HG02798 (cell line): ENCODE results near the gene CAPZB.

Experiments
- ATAC-seq: cut with Tn5 transposase; IDR thresholded peaks from one replicate; pipeline ENCODE4 v1.9.1; 2021; ENCODE audit warnings: mild to moderate bottlenecking; ENCODE audit not compliant: unreplicated experiment, poor library complexity

CAPZB gene

DNA sequence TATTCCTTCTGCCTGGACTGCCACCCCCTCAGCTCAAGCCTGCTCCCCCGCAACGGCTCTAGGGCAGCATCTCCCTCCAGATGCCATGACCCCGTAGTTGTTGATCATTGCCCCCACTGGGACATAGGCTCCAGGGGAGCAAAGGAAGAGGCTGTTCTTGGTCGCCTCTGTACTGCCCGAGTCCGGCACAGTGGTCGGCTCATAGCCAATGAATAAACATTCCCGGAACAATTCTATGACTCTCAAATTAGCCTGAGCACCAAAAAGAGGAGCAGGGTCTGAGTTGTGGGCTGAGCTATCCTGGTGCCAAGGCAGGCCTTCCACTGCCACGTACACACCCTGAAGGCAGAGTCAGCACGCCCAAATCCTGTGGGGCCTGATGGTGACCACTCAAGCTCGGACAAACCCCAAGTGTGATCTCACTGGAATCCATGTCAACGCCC is 33.1 kb downstream of the CAPZB start:
- ATAC-seq = no peak

DNA sequence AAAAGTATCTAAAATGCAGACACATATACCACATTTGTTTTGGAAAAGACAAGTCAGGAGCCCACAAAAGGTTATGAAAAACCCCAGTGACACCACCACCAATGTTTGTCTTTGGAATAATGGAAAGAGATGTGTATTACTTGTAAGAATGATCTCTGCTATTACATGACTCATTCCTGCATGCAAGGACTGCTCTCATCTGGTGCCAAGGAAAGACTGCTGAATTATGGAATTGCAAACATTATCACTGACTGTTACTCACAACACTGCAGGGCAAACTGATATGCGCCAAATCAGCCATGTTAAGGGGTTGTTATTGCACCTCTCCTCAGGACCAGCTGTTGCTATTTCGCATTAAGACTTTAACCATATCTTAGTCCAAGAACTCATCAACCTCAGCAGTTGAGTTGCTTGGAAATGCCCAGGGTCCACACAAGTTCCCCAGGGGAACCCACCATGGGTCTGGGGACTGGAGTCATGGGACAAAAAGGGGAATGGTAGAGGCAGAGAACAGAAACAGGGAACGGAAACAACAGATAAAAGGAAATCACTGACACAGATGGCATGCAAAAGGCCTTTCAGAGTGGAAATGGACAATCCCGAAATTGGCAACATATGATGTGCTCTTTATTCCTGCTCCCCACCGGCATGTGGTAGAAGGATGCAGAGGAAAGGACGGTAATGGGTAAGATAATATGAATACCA is 34.4 kb downstream of the CAPZB start:
- no peak for ATAC-seq

DNA sequence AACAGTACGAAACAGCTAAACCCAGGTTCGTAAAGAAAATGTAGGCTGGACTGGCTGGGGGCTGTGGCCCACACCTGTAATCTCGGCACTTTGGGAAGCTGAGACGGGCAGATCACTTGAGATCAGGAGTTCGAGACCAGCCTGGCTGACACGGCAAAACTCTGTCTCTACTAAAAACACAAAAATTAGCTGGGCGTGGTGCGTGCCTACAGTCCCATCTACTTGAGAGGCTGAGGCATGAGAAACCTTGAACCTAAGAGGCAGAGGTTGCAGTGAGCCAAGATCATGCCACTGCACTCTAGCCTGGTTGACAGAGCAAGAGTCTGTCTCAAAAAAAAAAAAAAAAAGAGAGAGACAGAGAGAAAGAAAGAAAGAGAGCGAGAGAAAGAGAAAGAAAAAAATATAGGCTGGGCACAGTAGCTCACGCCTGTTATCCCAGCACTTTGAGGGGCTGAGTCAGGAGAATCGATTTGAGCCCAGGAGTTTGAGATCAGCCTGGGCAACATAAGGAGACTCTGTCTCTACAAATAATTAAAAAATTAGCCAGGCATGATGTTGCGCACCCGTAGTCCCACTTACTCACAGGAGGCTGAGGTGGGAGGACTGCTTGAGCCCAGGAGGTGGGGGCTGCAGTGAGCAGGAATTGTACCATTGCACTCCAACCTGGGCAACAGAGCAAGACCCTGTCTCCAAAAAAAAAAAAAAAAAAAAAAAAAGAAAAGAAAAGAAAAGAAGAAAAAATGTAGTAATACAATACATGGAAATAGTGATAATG is 35.7 kb downstream of the CAPZB start:
- ATAC-seq = no peak

DNA sequence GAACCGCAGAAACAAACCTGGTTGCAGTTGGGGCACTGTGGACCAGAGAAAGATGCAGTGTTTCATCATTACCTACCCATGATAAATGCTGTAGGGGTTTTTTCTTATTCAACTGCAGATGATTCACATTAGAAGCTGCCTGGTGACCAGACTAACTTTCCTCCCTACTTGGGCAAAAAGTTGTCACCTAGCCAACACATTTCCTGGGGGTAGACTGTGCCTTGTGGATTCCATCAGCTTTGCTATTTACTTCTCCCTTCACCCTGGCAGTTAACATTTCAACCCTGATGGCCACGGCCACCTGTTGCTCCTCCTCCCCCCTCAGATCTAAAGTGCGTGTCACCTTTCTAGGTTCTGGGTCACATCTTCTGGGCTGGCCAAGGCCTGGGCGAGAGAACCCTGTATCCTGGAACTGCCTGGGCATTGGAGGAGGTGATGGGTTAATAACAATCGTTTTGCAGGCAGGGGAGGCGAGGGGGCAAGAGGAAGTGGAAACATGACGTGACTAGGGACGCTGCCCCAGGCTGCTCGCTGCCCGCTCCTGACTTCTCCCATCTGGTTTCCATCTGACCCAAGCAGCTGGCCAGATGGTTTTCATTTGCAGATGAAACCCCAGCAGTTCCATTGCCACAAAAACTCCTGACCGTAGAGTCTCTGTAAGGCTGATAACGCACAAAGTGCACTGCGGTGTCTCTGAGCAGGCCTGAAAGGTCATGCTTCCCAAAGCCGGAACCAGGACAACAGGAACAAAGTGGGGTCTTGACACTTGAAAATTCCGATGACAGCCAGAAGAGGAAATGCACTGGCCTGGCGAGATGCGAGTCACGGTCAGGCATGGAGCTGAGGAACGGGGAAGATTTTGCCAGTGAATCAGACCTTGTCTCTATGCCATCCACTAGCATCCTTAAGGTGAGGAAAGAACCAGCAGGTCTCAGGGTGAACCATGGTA is 36.6 kb downstream of the CAPZB start:
- ATAC-seq = no peak

DNA sequence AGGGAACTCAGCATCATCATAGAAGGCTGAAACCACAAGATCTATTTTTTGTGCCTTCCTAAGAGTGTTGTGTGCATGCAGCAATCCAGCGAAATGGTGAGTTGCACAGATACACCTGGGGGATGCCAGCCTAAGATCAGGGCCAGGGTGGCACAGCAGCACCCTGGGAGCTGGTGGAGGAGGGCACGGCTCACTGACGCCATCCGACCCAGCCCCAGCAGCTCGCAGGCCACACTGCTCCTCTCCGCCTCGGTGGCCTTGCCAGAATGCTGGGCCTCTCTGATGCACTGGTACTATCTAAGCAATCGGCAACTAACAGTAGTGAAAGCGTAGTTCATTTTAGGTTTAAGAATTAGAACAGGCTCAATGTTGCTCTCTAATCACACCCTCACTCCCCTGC is 37.8 kb downstream of the CAPZB start:
- ATAC-seq = no peak

DNA sequence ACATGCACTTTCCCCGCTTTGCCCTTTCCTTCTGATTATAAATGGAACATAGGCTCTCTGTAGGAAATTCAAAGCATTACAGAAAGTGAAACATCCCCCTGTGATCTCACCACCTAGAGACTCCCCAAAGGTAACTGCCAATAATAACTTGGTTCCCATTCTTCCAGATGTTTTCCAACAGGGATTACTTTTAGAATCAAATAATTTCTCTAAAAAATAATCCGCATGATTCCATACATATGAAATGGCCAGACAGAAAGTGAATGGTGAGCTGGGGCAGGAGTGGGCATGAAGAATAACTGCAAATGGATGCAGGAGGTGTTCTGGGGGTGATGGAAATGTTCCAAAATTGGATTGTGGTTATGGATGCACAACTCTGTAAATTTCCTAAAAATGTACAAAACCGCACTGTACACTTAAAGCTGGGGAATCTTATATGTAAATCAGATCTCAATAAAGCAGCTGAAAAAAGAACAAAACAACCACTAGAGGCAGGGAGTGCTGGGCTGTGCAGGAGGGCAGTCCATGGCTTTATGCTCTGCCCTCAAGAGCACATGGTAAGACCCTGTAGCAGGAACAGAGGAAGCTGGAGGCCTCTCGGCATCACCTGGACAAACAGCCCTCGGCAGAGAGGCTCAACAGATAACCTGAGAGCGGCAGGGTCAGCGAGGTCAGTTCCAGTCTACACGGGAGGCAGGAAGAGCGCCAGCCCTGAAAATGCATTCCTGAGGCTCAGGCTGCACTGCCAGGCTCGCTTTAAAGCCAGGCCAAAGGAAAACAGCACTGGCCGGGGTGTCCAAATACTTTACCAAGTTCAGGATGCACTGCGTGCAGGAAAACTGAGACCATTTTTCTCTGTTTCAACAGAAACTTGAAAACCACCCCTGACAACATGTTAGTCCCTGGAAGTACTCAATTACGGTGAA is 39.7 kb downstream of the CAPZB start:
- ATAC-seq = no peak

DNA sequence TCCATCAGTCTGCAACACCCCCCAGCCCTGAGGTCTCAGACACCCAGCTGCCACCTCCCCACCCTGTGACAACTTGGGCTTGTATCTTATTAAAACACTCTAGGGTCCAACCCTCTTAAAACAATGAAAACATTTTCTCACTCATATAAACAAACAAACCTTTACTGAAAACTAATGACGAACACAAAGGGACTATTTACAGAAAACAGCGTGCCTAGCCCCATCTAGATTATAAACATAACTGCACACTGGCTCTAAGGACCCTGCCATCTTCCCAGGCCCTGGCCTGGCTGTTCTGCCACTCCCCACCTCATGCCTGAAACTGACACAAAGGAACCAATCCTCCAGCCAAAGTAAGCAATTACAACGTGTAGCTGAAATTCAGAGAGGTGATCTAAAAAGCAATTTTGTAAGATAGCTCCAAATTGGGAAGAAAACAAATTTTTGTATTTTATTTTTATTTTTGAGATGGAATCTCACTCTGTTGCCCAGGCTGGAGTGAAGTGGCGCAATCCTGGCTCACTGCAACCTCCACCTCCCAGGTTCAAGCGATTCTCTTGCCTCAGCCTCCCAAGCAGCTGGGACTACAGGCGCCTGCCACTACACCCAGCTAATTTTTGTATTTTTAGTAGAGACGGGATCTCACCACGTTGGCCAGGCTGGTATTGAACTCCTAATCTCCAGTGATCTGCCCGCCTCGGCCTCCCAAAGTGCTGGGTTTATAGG is 40.9 kb downstream of the CAPZB start:
- ATAC-seq = no peak

DNA sequence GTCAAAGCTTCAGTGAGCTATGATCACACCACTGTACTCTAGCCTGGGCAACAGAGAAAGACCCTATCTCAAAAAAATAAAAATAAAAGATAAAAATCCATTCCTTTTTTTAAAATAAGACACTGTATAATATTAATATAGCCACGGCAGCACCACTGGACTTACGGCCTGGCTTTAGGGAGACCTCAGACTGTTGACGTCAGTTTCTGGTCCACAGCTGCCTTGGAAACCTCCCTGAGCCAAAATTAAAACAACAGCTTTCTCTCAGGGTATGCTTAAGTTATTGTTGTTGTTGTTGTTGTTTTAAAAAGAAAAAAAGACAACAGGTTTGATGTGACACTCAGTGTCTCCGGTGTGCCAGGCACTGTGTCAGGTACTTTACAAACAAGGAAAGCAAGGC is 42.0 kb downstream of the CAPZB start:
- no peak for ATAC-seq

DNA sequence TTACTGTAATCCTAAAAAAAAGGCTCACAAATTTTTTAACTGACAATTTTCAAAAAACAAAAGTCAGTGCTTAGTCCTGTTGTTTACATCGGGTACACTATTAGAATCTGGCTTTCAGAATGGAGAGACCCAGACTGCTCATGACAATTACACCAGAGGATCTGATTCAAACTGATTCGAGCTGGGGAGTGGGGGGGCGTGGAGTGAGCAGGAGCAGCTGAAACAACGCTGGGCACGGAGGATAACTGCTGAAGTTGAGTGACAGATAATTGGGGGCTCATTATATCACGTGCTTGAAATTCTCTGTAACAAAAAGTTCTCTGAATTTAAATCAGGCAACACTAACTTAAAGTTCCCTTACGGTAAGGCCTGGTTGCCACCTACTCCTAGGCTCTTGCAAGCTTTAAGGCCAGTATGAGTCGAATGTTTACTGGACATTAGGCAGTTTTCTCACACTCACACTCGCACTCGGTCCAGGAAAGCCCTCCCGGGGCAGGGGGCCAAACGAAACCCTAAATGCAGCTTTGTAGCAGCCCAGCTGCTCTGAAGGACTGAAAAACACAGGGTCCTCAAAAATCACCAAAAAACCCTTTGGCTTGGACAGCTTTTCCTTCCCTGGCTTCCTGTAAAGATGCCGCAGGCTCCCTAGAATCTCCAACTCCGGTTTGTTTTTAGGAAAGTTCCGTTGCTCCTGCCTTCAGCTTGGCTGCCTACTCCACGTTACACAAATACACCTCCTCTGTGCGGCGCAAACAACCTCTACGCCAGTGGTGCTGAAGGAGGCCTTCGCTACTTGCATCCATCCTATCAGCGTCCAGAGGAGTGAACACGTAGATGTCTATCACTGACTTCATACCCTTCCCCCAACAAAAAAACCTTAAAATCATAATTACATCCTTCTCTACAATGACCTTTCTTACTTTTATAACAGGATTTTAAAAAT is 42.9 kb downstream of the CAPZB start:
- ATAC-seq = no peak

DNA sequence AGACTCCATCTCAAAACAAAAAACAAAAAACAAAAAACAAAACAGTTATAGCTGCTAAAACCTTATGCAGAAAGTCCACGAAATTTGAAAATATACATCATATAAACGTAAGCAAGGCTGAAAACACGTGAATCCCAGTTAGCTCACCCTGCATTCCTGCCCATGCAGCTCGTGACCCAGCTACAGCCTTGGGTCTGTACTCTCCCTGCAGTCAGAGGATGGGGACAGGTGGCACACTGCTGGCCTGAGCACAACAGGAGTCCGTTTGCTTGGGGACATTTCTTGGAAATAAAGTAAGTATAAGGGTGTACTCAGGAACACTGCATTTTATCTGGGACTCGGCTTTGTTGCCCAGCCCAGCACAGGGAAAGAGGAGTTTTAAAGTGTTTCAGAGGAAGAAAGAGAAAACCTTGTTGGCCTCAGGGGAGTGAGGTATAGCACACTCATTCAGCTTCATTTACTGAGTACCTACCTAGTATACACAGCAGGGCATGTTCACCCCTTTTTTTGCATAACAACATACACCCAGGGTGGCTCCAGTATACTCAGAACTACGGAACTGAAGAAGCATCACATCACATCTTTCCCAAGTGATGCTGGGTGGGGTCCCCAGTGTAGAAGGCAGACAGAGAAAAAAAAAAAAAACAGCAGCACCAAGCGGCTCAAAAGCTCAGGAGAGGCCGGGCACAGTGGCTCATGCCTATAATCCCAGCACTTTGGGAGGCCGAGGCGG is 44.1 kb downstream of the CAPZB start:
- ATAC-seq = no peak

DNA sequence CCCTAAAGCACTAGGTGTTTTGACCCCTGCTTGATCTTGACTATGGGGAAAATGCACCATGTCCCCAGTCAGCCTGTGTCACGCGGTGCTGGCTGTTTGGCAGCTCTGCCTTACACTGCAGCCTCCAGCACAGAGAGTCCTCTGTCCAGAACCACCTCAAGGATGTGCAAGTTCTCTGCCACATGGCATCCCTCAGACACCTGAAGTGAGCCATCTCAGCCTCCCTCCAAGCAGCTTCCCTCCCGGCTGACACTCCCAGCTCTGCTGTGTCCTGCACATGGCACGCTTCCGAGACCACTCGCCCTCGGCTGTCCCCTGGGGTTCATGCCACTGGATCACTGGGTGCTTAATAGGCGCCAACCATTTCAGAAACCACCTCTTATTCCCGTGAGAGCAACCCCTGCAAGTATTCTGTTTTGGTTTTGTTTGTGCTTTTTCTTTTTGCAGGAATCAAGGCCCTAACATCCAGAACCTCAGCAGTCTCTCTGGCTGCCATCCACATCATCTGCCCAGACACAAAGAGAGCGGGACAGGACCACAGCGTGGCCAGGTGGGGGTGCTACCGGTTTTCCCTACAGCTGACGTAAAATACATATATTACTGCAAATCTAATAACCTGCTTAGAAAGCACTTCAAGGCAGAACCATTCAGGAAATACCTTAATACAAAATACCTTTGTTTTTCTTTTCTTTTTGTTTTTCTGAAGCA is 45.7 kb downstream of the CAPZB start:
- ATAC-seq = no peak

DNA sequence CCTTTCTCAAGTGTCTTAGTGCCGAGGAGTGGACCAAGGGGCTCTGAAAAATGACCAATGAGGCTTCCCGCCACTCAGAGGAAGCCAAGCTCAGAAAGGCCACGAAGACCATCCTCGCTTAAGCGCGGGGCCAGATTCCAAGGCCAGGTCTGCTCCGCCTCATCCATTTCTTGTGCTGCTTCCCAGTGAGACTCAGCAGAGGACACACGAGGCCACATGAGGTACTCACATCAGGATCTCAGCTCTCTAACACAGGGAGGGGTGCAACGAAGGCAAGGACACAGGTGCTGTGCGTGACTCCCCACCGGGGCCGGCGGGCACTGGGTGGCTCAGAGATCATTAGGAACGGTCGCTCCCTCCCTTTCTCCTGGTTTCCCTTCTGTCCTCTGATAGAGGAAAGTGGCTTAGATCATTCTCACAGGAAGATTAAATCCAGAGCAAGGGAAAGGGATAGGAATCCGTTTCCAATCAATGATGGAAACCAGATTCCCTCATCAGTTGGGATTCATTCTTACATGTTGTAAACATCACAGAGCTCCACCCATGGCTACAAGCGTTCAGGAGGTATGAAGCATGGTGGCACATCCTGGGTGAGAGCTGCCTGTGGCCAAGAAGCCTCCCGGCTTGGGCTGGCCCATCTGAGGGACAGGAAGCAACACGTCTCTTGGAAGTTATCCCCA is 46.7 kb downstream of the CAPZB start:
- no peak for ATAC-seq

DNA sequence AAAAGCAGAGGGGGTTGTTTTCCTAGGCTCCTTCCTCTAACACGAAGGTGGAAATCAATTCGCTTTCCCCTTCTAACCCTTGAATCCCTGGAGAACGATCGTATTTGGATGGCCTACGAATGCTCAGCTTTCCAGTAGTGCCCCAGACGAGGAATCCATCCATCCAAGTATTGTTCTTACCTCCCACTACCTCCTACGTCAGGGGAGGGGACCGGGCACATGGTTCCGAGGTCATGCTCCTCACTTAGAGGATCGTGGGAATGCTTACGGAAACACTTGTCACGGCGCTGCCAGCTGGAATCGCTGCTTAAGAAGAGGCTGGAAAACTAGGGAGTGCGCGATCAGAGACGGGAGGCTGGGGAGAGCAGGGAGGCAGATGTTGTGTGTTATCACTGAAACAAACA is 47.4 kb downstream of the CAPZB start:
- ATAC-seq = no peak

DNA sequence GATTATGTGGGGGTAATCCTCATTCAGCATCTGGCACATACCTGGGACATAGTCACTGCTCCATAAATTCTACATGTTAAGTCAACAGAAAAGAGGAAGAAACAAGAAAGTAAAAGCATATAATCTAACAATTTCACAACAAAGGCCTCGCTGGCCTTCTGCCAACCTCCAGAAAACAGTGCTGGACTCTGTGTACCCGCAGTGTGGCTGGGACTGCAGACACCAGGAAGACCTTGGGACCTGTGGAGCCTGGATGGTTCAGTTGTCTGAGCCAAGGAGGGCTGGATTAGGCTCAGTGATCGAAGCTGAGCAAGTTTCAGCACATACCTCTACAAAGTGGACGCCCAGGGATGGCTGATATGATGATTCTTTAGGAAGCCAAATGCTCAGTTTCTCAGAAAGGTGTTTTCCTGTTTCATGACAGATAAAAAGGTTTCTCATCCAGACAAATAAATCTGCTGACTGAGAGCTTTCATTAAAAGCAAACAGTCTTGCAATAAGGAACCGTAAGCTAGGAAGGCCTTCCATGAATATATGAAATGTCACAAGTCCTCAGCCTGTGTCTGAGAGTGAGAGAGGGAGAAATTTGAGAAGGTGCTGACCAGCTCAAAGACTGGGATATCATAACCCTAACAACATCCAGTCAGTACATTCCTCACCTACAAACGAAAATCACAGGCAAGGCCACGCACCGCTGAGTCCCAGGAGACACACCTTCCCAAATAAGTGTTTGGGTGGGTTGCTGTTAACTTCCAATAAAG is 48.4 kb downstream of the CAPZB start:
- ATAC-seq = no peak

DNA sequence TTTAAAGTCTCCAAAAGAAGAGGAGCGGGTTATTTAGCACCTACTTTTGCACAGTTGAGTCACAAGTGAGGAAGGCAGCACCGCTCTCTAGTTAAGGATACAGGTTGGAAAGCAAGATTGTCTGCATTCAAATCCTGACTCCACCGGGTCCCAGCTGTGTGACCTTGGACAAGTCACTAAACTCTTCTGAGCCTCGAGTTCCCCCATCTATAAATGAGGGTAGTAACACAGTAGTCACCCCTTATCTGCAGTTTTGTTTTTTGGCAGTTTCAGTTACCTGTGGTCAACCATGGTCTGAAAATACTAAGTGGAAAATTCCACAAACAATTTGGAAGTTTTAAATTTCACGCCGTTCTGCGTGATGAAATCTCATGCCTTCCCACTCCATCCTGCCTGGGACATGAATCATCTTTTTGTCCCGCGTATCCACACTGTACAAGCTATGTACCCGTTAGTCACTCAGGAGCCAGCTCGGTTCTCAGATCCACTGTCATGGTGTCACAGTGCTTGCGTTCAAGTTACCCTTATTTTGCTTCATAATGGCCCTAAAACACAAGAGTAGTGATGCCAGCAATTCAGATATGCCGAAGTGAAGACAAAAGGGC is 49.4 kb downstream of the CAPZB start:
- ATAC-seq = no peak
